CD14-positive monocyte (primary cell): Measurements from ENCODE around the gene COX15. TPM values are rescaled to one million over a fixed set of nuclear protein-coding genes. Genes with fewer than 3 reads are reported as not detected.

ENCODE experiments used
- DNase-seq, 3 donors: peaks; one replicate each; pipeline ENCODE4 v3.0.0-alpha.2; 2011 to 2022
- H2AFZ ChIP-seq: 2 replicates; pipeline ENCODE4 v1.6.0; 2012; ENCODE audit warnings: mild to moderate bottlenecking, low read depth, low read length, inconsistent platforms; ENCODE audit not compliant: insufficient read depth, poor library complexity, severe bottlenecking
- H3K27ac ChIP-seq, 2 donors: 1 replicate in 1 of 2; 2 replicates in 1 of 2; pipeline ENCODE4 v1.5.1; 2012 to 2013; ENCODE audit warnings: low read length in 2 of 2, control low read depth in 1 of 2, inconsistent platforms in 1 of 2, low read depth in 1 of 2, mild to moderate bottlenecking in 1 of 2
- H3K27me3 ChIP-seq, 2 donors: one replicate each; pipeline versions ENCODE4 v1.6.0 to v1.6.1; 2011 to 2013; ENCODE audit warnings: low read length in 2 of 2; ENCODE audit not compliant: control insufficient read depth in 2 of 2, insufficient read depth in 2 of 2
- H3K36me3 ChIP-seq, 2 donors: replicated peaks in 1 of 2; 1 replicate in 1 of 2; 2 replicates in 1 of 2; pipeline versions ENCODE4 v1.5.1 to v1.6.1; 2012 to 2013; ENCODE audit warnings: low read length in 2 of 2, control low read depth in 1 of 2, inconsistent platforms in 1 of 2, mild to moderate bottlenecking in 1 of 2; ENCODE audit not compliant: insufficient read depth in 2 of 2, control insufficient read depth in 1 of 2
- H3K4me1 ChIP-seq, 2 donors: 1 replicate in 1 of 2; 2 replicates in 1 of 2; pipeline versions ENCODE4 v1.5.1 to v1.6.1; 2012 to 2013; ENCODE audit warnings: low read length in 2 of 2, control low read depth in 1 of 2, inconsistent platforms in 1 of 2, mild to moderate bottlenecking in 1 of 2, moderate library complexity in 1 of 2; ENCODE audit not compliant: insufficient read depth in 2 of 2, control insufficient read depth in 1 of 2
- H3K4me2 ChIP-seq: replicated peaks from 2 replicates; pipeline ENCODE3; 2012; ENCODE audit warnings: low read length, moderate library complexity, mild to moderate bottlenecking; ENCODE audit not compliant: poor library complexity, severe bottlenecking; ENCODE audit errors: extremely low read depth
- H3K4me3 ChIP-seq, 3 experiments: fragments of 200-600 bp in 1 of 3; sonication (generic) in 1 of 3; replicated peaks in 1 of 3; 1 replicate in 2 of 3; 2 replicates in 1 of 3; pipeline ENCODE4 v1.5.1; 2011 to 2013; ENCODE audit warnings: low read length in 3 of 3, mild to moderate bottlenecking in 3 of 3, control low read depth in 2 of 3, low read depth in 2 of 3, inconsistent platforms in 1 of 3, moderate library complexity in 1 of 3
- H3K79me2 ChIP-seq: 2 replicates; pipeline ENCODE4 v1.6.0; 2012; ENCODE audit warnings: mild to moderate bottlenecking, control low read depth, inconsistent platforms, low read length, moderate library complexity; ENCODE audit not compliant: insufficient read depth
- H3K9ac ChIP-seq: 2 replicates; pipeline ENCODE4 v1.6.0; 2017; ENCODE audit warnings: low read length, mild to moderate bottlenecking; ENCODE audit not compliant: insufficient read depth, poor library complexity, severe bottlenecking
- H3K9me3 ChIP-seq, 2 donors: replicated peaks in 1 of 2; 1 replicate in 1 of 2; 2 replicates in 1 of 2; pipeline versions ENCODE4 v1.5.1 to v1.6.1; 2012 to 2013; ENCODE audit warnings: low read length in 2 of 2, control low read depth in 1 of 2; ENCODE audit not compliant: control insufficient read depth in 1 of 2, insufficient read depth in 1 of 2
- H4K20me1 ChIP-seq: 2 replicates; pipeline ENCODE4 v1.6.0; 2012; ENCODE audit warnings: mild to moderate bottlenecking, low read length, control low read depth, moderate library complexity; ENCODE audit not compliant: insufficient read depth
- H3K27ac Mint-ChIP-seq, 7 donors: one replicate each; pipeline ENCODE4 v1.8.0; 2020; ENCODE audit warnings: mild to moderate bottlenecking in 7 of 7, mixed read lengths in 7 of 7, moderate library complexity in 6 of 7, inconsistent platforms in 2 of 7
- H3K27me3 Mint-ChIP-seq, 3 donors: one replicate each; pipeline ENCODE4 v1.8.0; 2021 to 2022; ENCODE audit warnings: low read depth in 3 of 3, mild to moderate bottlenecking in 3 of 3, mixed read lengths in 3 of 3, moderate library complexity in 3 of 3, inconsistent platforms in 1 of 3
- H3K36me3 Mint-ChIP-seq, 2 donors: one replicate each; pipeline ENCODE4 v1.8.0; 2020; ENCODE audit warnings: mixed read lengths in 2 of 2, inconsistent platforms in 1 of 2, mild to moderate bottlenecking in 1 of 2
- H3K4me1 Mint-ChIP-seq: one replicate; pipeline ENCODE4 v1.8.0; 2020; ENCODE audit warnings: mild to moderate bottlenecking, mixed read lengths
- H3K4me3 Mint-ChIP-seq, 2 donors: one replicate each; pipeline ENCODE4 v1.8.0; 2020; ENCODE audit warnings: mild to moderate bottlenecking in 2 of 2, mixed read lengths in 2 of 2, moderate library complexity in 1 of 2
- H3K9me3 Mint-ChIP-seq, 7 donors: one replicate each; pipeline ENCODE4 v1.8.0; 2020 to 2022; ENCODE audit warnings: mixed read lengths in 7 of 7, mild to moderate bottlenecking in 6 of 7, moderate library complexity in 6 of 7, inconsistent platforms in 2 of 7
- CTCF ChIP-seq: fragments of 200-600 bp; IDR thresholded peaks from one replicate; pipeline ENCODE4 v1.8.0; 2022; ENCODE audit warnings: antibody characterized with exemption, mild to moderate bottlenecking
- WGBS: methylation state at CpG from one replicate; pipeline ENCODE4 v1.1.5; 2013; ENCODE audit warnings: missing lambda C conversion rate; ENCODE audit not compliant: insufficient coverage; 5-methylcytosine and 5-hydroxymethylcytosine counted together
- intact Hi-C, 2 donors: fragments of 100-400 bp; cut with micrococcal nuclease; formaldehyde crosslinking; loops; one replicate each; pipeline versions ENCODE4 v1.15.0 to v1.15.1; 2023
- polyA plus RNA-seq, 3 donors: library from polyadenylated mRNA; depleted of rRNA in 1 of 3; unstranded in 2 of 3; stranded (reverse) in 1 of 3; fragments of 300-500 nt in 2 of 3; fragments of >200 nt in 1 of 3; fragmentation: Illumina TruSeq in 2 of 3; gene quantifications; 1 replicate in 2 of 3; 2 replicates in 1 of 3; pipeline ENCODE4 v1.2.3, GENCODE V29; 2012 to 2021

Gene COX15
- polyA plus RNA-seq, 3 donors = 10.6 to 37.6 (median 35.7) TPM

GRCh38 chr10:99730026-99730425 lies 1.9 kb downstream of the COX15 start:
- Histone ChIP-seq H3K27me3 (no peaks in the 10 kb centered on the region), H3K9me3 (no peaks in the 10 kb centered on the region), H3K9ac (no peak overlapping the region), H3K4me2 (no peak overlapping the region), H2AFZ (no peak overlapping the region), H3K27ac (no peak overlapping the region), H3K4me1 (peaks cover 20 to 30% of the 10 kb centered on the region in 2 donors), H3K4me3 (no peak overlapping the region), H3K36me3 (peaks cover 37 to 46% of the 10 kb centered on the region in 2 donors), H3K79me2 (peaks cover 45% of the 10 kb centered on the region), H4K20me1 (no peaks in the 10 kb centered on the region)
- peaks cover 36 to 48% of the 10 kb centered on the region in 2 donors for H3K36me3 Mint-ChIP-seq
- H3K27ac Mint-ChIP-seq = peak overlapping the region in 1 of 7 donors; percentile 71
- peaks cover 0 to 1% (median 0%) of the 10 kb centered on the region in 3 donors for H3K27me3 Mint-ChIP-seq
- no peak for DNase-seq
- 92% methylated on average over 1 of the region's 1 CpG for WGBS
- intact Hi-C loops = no loop called here
- H3K4me1 Mint-ChIP-seq = peaks cover 16% of the 10 kb centered on the region
- TF ChIP-seq CTCF = no peak
- H3K9me3 Mint-ChIP-seq = no peaks in the 10 kb centered on the region
- no peak overlapping the region for H3K4me3 Mint-ChIP-seq

GRCh38 chr10:99720387-99720786 lies 11.5 kb downstream of the COX15 start:
- Histone ChIP-seq H3K9ac (no peak overlapping the region), H3K4me3 (no peak overlapping the region), H3K79me2 (no peaks in the 10 kb centered on the region), H2AFZ (no peak overlapping the region), H3K27ac (no peak overlapping the region), H4K20me1 (no peaks in the 10 kb centered on the region), H3K4me2 (no peak overlapping the region), H3K36me3 (peaks cover 87 to 98% of the 10 kb centered on the region in 2 donors), H3K4me1 (no peaks in the 10 kb centered on the region), H3K9me3 (no peaks in the 10 kb centered on the region), H3K27me3 (no peaks in the 10 kb centered on the region)
- Mint-ChIP-seq H3K27ac (peak overlapping the region in 1 of 7 donors; percentile 18), H3K9me3 (peaks cover 0 to 2% (median 0%) of the 10 kb centered on the region in 7 donors), H3K4me1 (no peaks in the 10 kb centered on the region), H3K27me3 (peaks cover 0 to 3% (median 0%) of the 10 kb centered on the region in 3 donors), H3K4me3 (no peak overlapping the region), H3K36me3 (peaks cover 81 to 93% of the 10 kb centered on the region in 2 donors)
- intact Hi-C loops = no loop called here
- no peak for TF ChIP-seq CTCF
- WGBS = 100% methylated on average over 1 of the region's 2 CpGs
- no peak for DNase-seq
